Coronary artery (tissue), 2 donors: Measurements from ENCODE around the gene FGF23.

Source experiments
- DNase-seq: peaks from one replicate; pipeline ENCODE4 v3.0.0-alpha.2; 2017; ENCODE audit warnings: low spot score
- H3K27ac ChIP-seq, 2 donors: fragments of 200-600 bp; sonication (generic); one replicate each; pipeline ENCODE4 v1.5.1; 2016 to 2019
- H3K4me3 ChIP-seq: fragments of 200-600 bp; sonication (generic); 2 replicates; pipeline ENCODE4 v1.5.1; 2016; ENCODE audit warnings: mild to moderate bottlenecking, moderate library complexity
- CTCF ChIP-seq: fragments of 200-600 bp; sonication (generic); IDR thresholded peaks from one replicate; pipeline ENCODE4 v1.5.1; 2019; ENCODE audit warnings: antibody characterized with exemption

Gene FGF23

DNA sequence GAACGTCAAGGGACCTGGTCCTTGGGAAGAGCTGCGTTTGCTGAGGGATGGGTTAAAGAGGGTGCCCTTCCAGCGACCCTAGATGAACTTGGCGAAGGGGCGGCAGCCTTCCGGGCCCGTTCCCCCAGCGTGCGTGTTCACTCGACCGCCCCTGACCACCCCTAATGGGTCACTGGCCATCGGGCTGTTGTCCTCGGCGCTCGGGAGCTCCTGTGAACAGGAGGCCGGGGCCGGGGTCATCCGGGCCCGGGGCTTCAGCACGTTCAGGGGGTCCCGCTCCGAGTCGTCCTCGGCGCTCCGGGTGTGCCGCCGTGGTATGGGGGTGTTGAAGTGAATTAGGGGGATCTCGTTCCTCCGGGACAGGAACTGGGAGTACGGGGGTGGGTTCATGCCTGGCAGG, 9.2 kb downstream of the FGF23 start:
- Histone ChIP-seq H3K4me3 (no peak overlapping the region), H3K27ac (no peak overlapping the region)
- DNase-seq = no peak
- no peak for TF ChIP-seq CTCF

DNA sequence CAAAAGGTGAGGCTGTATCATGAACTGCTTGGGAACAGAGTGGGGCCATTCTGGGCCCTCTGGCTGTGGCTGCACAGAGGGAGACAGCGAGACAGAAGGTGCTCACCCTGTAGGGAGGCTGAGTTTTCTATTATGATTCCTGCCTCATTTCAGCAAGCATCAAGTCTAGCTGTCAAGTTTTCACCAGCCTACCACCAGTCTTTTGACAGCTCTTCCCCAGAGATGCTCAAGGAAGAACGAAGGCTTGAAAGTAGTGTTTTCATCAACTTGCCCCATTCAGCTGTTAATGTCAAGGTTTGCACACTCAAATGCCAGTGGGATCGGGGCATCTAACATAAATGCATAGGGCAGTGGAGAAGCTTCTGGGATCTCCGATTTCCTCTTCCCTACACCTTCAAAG, 10.0 kb downstream of the FGF23 start:
- TF ChIP-seq CTCF = no peak
- H3K4me3 ChIP-seq = no peak overlapping the region
- DNase-seq = no peak
- no peak overlapping the region for H3K27ac ChIP-seq

DNA sequence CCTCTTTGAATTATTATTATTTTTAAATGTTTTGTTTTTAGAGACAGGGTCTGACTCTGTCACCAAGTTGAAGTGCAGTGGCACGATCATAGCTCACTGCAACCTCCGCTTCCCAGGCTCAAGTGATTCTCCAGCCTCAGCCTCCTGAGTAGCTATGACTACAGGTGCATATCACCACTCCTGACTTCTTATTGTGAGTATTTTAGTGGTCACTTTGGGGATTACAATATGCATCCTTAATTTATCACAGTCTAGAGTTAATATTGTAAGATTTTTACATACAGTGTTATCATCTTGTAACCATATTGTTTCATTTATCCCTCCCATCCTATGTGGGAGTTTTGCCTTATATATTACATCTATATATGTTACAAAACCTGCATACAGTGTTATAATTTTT, 13.4 kb downstream of the FGF23 start:
- Histone ChIP-seq H3K27ac (no peak overlapping the region), H3K4me3 (no peak overlapping the region)
- no peak for TF ChIP-seq CTCF
- DNase-seq = no peak

GRCh38 chr12:4356041-4356327, 23.5 kb downstream of the FGF23 start:
- Histone ChIP-seq H3K4me3 (no peak overlapping the region), H3K27ac (no peak overlapping the region)
- no peak for DNase-seq
- no peak for TF ChIP-seq CTCF

- Histone ChIP-seq H3K4me3 (no peak overlapping the region), H3K27ac (no peak overlapping the region)
- TF ChIP-seq CTCF = no peak
- DNase-seq = no peak
Measured at GRCh38 chr12:4355156-4356040, 24.1 kb downstream of the FGF23 start.

DNA sequence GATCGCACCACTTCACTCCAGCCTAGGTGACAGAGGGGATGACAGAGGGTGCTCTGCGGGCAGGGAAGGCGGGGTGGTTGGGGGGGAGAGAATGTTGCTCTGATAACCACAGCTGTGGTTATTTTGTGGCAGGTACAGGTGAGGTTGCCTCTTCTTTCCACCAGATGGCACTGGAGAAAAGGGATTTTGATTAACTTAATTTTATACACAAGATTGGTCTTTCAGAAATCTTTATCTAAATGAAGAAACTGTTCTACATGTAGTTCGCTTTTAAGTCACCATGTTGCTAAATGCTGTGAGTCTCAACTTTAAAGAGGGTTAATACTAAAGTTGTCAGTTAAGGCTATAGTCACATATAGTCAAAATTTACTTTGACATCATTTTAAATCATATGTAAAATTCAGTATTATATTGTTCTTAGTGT, 25.7 kb downstream of the FGF23 start:
- Histone ChIP-seq H3K27ac (no peak overlapping the region), H3K4me3 (no peak overlapping the region)
- TF ChIP-seq CTCF = peak; percentile 2
- DNase-seq = no peak

- H3K4me3 ChIP-seq = no peak overlapping the region
- DNase-seq = no peak
- no peak overlapping the region for H3K27ac ChIP-seq
- no peak for TF ChIP-seq CTCF
Measured at GRCh38 chr12:4346931-4347330, 32.6 kb downstream of the FGF23 start.
